Forelimb muscle (tissue), 1 donor: ENCODE results near the gene RPTN. TPM values are rescaled to one million over a fixed set of nuclear protein-coding genes. Genes with fewer than 3 reads are reported as not detected.

Experiments
- DNase-seq: peaks from one replicate; pipeline ENCODE4 v3.0.0-alpha.2; 2013; ENCODE audit warnings: low read depth
- polyA plus RNA-seq: library from polyadenylated mRNA; unstranded; fragments of 120-200 nt; gene quantifications from one replicate; pipeline ENCODE4 v1.2.1, GENCODE V29; 2013; ENCODE audit not compliant: insufficient read length

Gene RPTN
- polyA plus RNA-seq, 1 donor = not detected

- DNase-seq = no peak
These were observed 47.5 kb downstream of the RPTN start for GRCh38 chr1:152111515-152111968.

GRCh38 chr1:152110860-152111514, 48.0 kb downstream of the RPTN start:
- DNase-seq = no peak

DNA sequence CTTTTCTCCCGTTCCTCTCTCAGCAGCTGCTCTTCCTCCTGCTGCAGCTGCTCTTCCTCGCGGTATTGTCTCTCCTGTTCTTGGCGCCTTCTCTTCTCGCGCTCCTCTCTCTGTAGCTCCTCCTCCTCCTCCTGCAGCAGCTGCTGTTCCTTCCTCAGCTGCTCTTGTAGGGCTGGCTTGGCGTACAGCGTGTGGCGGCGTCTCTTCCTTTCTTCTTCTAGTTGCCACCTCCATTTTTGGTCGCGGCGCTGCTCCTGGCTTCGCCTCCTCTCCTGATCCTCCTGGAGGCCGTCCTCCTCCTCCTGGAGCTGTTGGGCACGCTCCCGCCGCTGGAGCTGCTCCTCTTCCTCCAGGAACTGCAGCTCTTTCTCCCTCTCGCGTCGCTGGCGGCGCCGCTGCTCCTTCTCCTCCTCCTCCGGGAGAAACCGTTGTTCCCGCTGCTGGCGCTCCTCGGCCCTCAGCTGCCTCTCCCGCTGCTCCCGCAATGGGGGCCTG, 48.6 kb downstream of the RPTN start:
- no peak for DNase-seq

GRCh38 chr1:152109998-152110294, 49.1 kb downstream of the RPTN start:
- no peak for DNase-seq

DNA sequence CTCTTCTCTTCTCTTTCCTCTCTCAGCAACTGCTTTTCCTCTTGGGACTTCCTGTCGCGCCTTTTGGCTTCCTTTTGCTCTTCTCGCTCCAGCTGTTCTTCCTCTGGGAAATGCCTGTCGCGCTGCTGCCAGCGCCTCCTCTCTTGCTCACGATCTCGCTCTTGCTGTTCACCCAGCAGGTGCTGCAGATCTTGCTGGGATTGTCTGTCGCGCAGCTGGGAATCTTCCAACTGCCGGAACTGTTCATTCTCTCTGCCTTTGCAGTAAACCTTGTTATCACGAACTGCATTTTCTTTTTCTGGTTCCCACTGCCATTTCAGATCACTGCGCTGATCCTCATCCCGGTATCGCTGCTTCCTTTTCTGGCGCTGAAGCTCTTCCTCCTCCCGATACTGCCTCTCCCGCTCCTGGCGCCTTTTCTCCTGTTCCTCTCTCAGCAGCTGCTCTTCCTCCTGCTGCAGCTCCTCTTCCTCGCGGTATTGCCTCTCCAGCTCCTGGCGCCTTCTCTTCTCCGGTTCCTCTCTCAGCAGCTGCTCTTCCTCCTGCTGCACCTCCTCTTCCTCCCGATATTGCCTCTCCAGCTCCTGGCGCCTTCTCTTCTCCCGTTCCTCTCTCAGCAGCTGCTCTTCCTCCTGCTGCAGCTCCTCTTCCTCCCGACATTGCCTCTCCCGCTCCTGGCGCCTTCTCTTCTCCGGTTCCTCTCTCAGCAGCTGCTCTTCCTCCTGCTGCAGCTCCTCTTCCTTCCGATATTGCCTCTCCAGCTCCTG, 49.6 kb downstream of the RPTN start:
- no peak for DNase-seq

- DNase-seq = no peak
These were observed 50.2 kb downstream of the RPTN start for GRCh38 chr1:152108882-152109222.

- DNase-seq = no peak
These were observed 50.8 kb downstream of the RPTN start for GRCh38 chr1:152107984-152108881.

- DNase-seq = no peak
These were observed 51.7 kb downstream of the RPTN start for GRCh38 chr1:152107031-152107983.

GRCh38 chr1:152104854-152105253, 54.2 kb downstream of the RPTN start:
- no peak for DNase-seq

Other genes with a start within 250 kb of the RPTN start
- 16.1 TPM for gene THEM4, start 249.7 kb downstream of the RPTN start, polyA plus RNA-seq
- 169 TPM for gene S100A10, start 165.4 kb downstream of the RPTN start, polyA plus RNA-seq
- 146 TPM for gene S100A11, start 122.2 kb downstream of the RPTN start, polyA plus RNA-seq
- not detected for gene TCHHL1, start 70.2 kb downstream of the RPTN start, polyA plus RNA-seq
- 0.03 TPM for gene TCHH, start 43.8 kb downstream of the RPTN start, polyA plus RNA-seq
- gene HRNR, start 65.0 kb upstream of the RPTN start, polyA plus RNA-seq = 0.03 TPM
- gene FLG, start 166.0 kb upstream of the RPTN start, polyA plus RNA-seq = 0.58 TPM
- 0.06 TPM for gene FLG2, start 200.8 kb upstream of the RPTN start, polyA plus RNA-seq